GM23338 (cell line): ENCODE measurements around the gene BEND5. TPM values are rescaled to one million over a fixed set of nuclear protein-coding genes. Genes with fewer than 3 reads are reported as not detected.

Source experiments
- ATAC-seq: fragments of 200-7000 bp; cut with Tn5 transposase; 3 replicates; pipeline ENCODE4 v1.9.1; 2020
- DNase-seq: peaks from one replicate; pipeline ENCODE4 v3.0.0-alpha.2; 2015; ENCODE audit warnings: low spot score
- H2AFZ ChIP-seq: fragments of 200-600 bp; sonication (generic); 2 replicates; pipeline ENCODE4 v1.8.0; 2016; ENCODE audit warnings: antibody characterized with exemption, mild to moderate bottlenecking, moderate library complexity
- H3F3A ChIP-seq: fragments of 200-600 bp; sonication (generic); replicated peaks from 2 replicates; pipeline ENCODE4 v1.8.0; 2017; ENCODE audit warnings: antibody characterized with exemption, mixed run types, low read depth
- H3K27ac ChIP-seq: fragments of 200-600 bp; sonication (generic); 2 replicates; pipeline ENCODE4 v1.6.1; 2016; ENCODE audit warnings: low read depth
- H3K27me3 ChIP-seq: fragments of 200-600 bp; sonication (generic); 2 replicates; pipeline ENCODE4 v1.8.0; 2016; ENCODE audit warnings: mild to moderate bottlenecking, mixed run types, moderate library complexity; ENCODE audit not compliant: insufficient read depth
- H3K36me3 ChIP-seq: fragments of 200-600 bp; sonication (generic); 2 replicates; pipeline ENCODE4 v1.8.0; 2016; ENCODE audit warnings: mild to moderate bottlenecking; ENCODE audit not compliant: insufficient read depth
- H3K4me1 ChIP-seq: fragments of 200-600 bp; sonication (generic); 2 replicates; pipeline ENCODE4 v1.8.0; 2016; ENCODE audit warnings: mild to moderate bottlenecking, moderate library complexity; ENCODE audit not compliant: insufficient read depth
- H3K4me2 ChIP-seq: fragments of 200-600 bp; sonication (generic); 2 replicates; pipeline ENCODE4 v1.7.1; 2017; ENCODE audit warnings: mixed run types
- H3K4me3 ChIP-seq: fragments of 200-600 bp; sonication (generic); 2 replicates; pipeline ENCODE4 v1.6.1; 2016; ENCODE audit warnings: mixed run types
- H3K79me2 ChIP-seq: fragments of 200-600 bp; sonication (generic); replicated peaks from 2 replicates; pipeline ENCODE4 v1.8.0; 2017; ENCODE audit warnings: mild to moderate bottlenecking; ENCODE audit not compliant: insufficient read depth
- H3K9me2 ChIP-seq: fragments of 200-600 bp; sonication (generic); 2 replicates; pipeline ENCODE4 v1.8.0; 2017; ENCODE audit not compliant: insufficient read depth
- H4K20me1 ChIP-seq: fragments of 200-600 bp; sonication (generic); replicated peaks from 2 replicates; pipeline ENCODE4 v1.8.0; 2017; ENCODE audit warnings: mild to moderate bottlenecking; ENCODE audit not compliant: insufficient read depth
- H3K27ac Mint-ChIP-seq: 2 replicates; pipeline ENCODE4 v1.8.0; 2020; ENCODE audit warnings: inconsistent platforms, mild to moderate bottlenecking, moderate library complexity, mixed read lengths
- H3K27me3 Mint-ChIP-seq: 3 replicates; pipeline ENCODE4 v1.8.0; 2022; ENCODE audit warnings: low read depth, mild to moderate bottlenecking, moderate library complexity, mixed read lengths, inconsistent platforms; ENCODE audit not compliant: insufficient read depth, poor library complexity
- H3K36me3 Mint-ChIP-seq: 3 replicates; pipeline ENCODE4 v1.8.0; 2021; ENCODE audit warnings: low read depth, mild to moderate bottlenecking, inconsistent platforms, moderate library complexity, mixed read lengths
- H3K4me1 Mint-ChIP-seq: 3 replicates; pipeline ENCODE4 v1.8.0; 2020; ENCODE audit warnings: mild to moderate bottlenecking, inconsistent platforms, mixed read lengths
- H3K4me3 Mint-ChIP-seq: 3 replicates; pipeline ENCODE4 v1.8.0; 2021; ENCODE audit warnings: moderate library complexity, mild to moderate bottlenecking, inconsistent platforms, mixed read lengths
- H3K9me3 Mint-ChIP-seq: 3 replicates; pipeline ENCODE4 v1.8.0; 2020; ENCODE audit warnings: moderate library complexity, mild to moderate bottlenecking, inconsistent platforms, mixed read lengths
- CREB1 ChIP-seq: fragments of 250-450 bp; sonication (Bioruptor Pico); IDR thresholded peaks from 2 replicates; pipeline ENCODE4 v1.5.0; 2020; ENCODE audit warnings: low read depth, mild to moderate bottlenecking, moderate library complexity
- CTCF ChIP-seq, 2 experiments: fragments of 200-600 bp in 1 of 2; sonication (generic) in 1 of 2; conservative IDR thresholded peaks; 2 replicates each; pipeline versions ENCODE4 v1.5.1 to v1.6.1; 2016 to 2017; ENCODE audit warnings: antibody characterized with exemption in 2 of 2, low read depth in 2 of 2, mild to moderate bottlenecking in 2 of 2, moderate library complexity in 1 of 2
- EZH2 ChIP-seq: fragments of 200-600 bp; sonication (generic); IDR thresholded peaks from one replicate; pipeline ENCODE4 v1.8.0; 2017; ENCODE audit warnings: antibody characterized with exemption, mild to moderate bottlenecking, low read depth; ENCODE audit not compliant: unreplicated experiment
- POLR2AphosphoS5 ChIP-seq: IDR thresholded peaks from 2 replicates; pipeline ENCODE4 v1.6.1; 2016; ENCODE audit warnings: antibody characterized with exemption, low read depth
- REST ChIP-seq: IDR thresholded peaks from one replicate; pipeline ENCODE4 v1.6.1; 2018; ENCODE audit warnings: antibody characterized with exemption; ENCODE audit not compliant: unreplicated experiment
- ZNF462 ChIP-seq: fragments of 250-450 bp; sonication (Bioruptor Pico); IDR thresholded peaks from 2 replicates; pipeline ENCODE4 v1.5.0; 2020; ENCODE audit warnings: mild to moderate bottlenecking, moderate library complexity
- polyA plus RNA-seq: library from polyadenylated mRNA; unstranded; fragments of >200 nt; fragmentation: Nextera tagmentation; extraction: Ambion mirVana; gene quantifications from 2 replicates; pipeline ENCODE4 v1.2.1, GENCODE V29; 2016
- total RNA-seq: library from RNA; depleted of rRNA; stranded (reverse); fragments of >200 nt; shearing (Covaris generic); gene quantifications from 2 replicates; pipeline ENCODE4 v1.2.3, GENCODE V29; 2014

Gene BEND5
- total and polyA plus RNA-seq, 2 experiments from 2014 or later, result 6.8 to 12.3 TPM

GRCh38 chr1:48793863-48794262, 17.2 kb upstream of the BEND5 start (continued):
- TF ChIP-seq REST, result no peak

- no peak overlapping the region for H3K4me3 ChIP-seq
- H3K9me3 Mint-ChIP-seq, result no peaks in the 10 kb centered on the region; the same call in 2 of the 3 replicates
- H3K27me3 ChIP-seq, result no peaks in the 10 kb centered on the region
- no peak overlapping the region for H3K4me3 Mint-ChIP-seq
- no peaks in the 10 kb centered on the region; the same call in 1 of the 2 replicates for H3K36me3 ChIP-seq
- no peak overlapping the region for H3K27ac Mint-ChIP-seq
- H3K27me3 Mint-ChIP-seq, result peaks cover 3% of the 10 kb centered on the region
- H3K4me1 ChIP-seq, result no peaks in the 10 kb centered on the region
- no peak overlapping the region for H3K4me2 ChIP-seq
- H3K79me2 ChIP-seq, result no peaks in the 10 kb centered on the region
- peaks cover 16% of the 10 kb centered on the region; the same call in 1 of the 2 replicates for H3K9me2 ChIP-seq
- DNase-seq (no peak), ATAC-seq (no peak)
- no peaks in the 10 kb centered on the region for H3F3A ChIP-seq
- H3K4me1 Mint-ChIP-seq, result peaks cover 3% of the 10 kb centered on the region
- H3K27ac ChIP-seq, result no peak overlapping the region
- H3K36me3 Mint-ChIP-seq, result no peaks in the 10 kb centered on the region
- TF ChIP-seq CTCF (conservative IDR thresholded peaks at IDR 0.05; ENCODE audit: low read depth in 2 of 2), result no peak
- no peak for TF ChIP-seq ZNF462 (CRISPR knock-in tag)
- TF ChIP-seq POLR2AphosphoS5, result no peak
- TF ChIP-seq CREB1 (CRISPR knock-in tag), result no peak
- no peak for TF ChIP-seq EZH2
- no peak overlapping the region for H2AFZ ChIP-seq
- H4K20me1 ChIP-seq, result no peaks in the 10 kb centered on the region
Measured at GRCh38 chr1:48792961-48793360, 16.3 kb upstream of the BEND5 start.
